ENCODE results near the gene PFDN2. TPM values are rescaled to one million over a fixed set of nuclear protein-coding genes. Genes with fewer than 3 reads are reported as not detected.

PFDN2 gene
- total and polyA plus RNA-seq, 11 donors = 38.3 to 234 (median 49.8) TPM

GRCh38 chr1:161100556-161100955, 17.3 kb downstream of the PFDN2 start:
- Histone ChIP-seq H3K9me3 (no peaks in the 10 kb centered on the region), H3K27me3 (no peaks in the 10 kb centered on the region), H3K36me3 (peaks cover 0 to 41% (median 24%) of the 10 kb centered on the region in 9 donors), H3K27ac (peak overlapping the region in 1 of 12 donors; percentile 20), H3K4me3 (no peak overlapping the region), H3K4me1 (peaks cover 2 to 33% (median 17%) of the 10 kb centered on the region in 12 donors)
- TF ChIP-seq CTCF (IDR thresholded peaks at IDR 0.05) = no peak
- no peak for TF ChIP-seq POLR2A (IDR thresholded peaks at IDR 0.05)
- WGBS, 4 donors = 51 to 62% (median 54%) methylated on average over 2 of the region's 2 CpGs
- ATAC-seq = no peak
- intact Hi-C loops (cut with DNase I) = no loop called here
- DNase-seq = peak in 1 of 5 donors; percentile 51

- peak overlapping the region in 1 of 12 donors; percentile 79 for H3K27ac ChIP-seq
- intact Hi-C loops (cut with DNase I) = loop anchor here in 8 of 10 donors (1.0 to 10.0 kb wide), 10 partner anchors 33 to 374 kb away; partner anchors contain the start of genes USF1 (in 2 of the 8) and DEDD (in 1 of the 8)
- H3K27me3 ChIP-seq = no peaks in the 10 kb centered on the region
- TF ChIP-seq CTCF (IDR thresholded peaks at IDR 0.05) (no peak), POLR2A (IDR thresholded peaks at IDR 0.05) (no peak)
- DNase-seq (no peak), ATAC-seq (no peak)
- 79 to 83% (median 82%) methylated on average over 9 of the region's 9 CpGs for WGBS, 4 donors
- H3K4me3 ChIP-seq = peak overlapping the region in 8 of 12 donors; percentile 60 to 81 (median 72)
- H3K9me3 ChIP-seq = no peaks in the 10 kb centered on the region
- H3K36me3 ChIP-seq = peaks cover 0 to 41% (median 24%) of the 10 kb centered on the region in 9 donors
- peaks cover 2 to 35% (median 17%) of the 10 kb centered on the region in 12 donors for H3K4me1 ChIP-seq
Measured at GRCh38 chr1:161099090-161099802, 18.6 kb downstream of the PFDN2 start.

GRCh38 chr1:161098210-161099068, 19.4 kb downstream of the PFDN2 start, which contains the start of gene KLHDC9:
KLHDC9 (plus strand) TSS chr1:161098361; CDS start chr1:161098536, 175 bp downstream.
- Histone ChIP-seq H3K27me3 (no peaks in the 10 kb centered on the region), H3K9me3 (no peaks in the 10 kb centered on the region), H3K4me3 (peak within 1 kb of the TSS; percentile 49 to 81 (median 64)), H3K4me1 (peaks cover 2 to 35% (median 17%) of the 10 kb centered on the region in 12 donors), H3K27ac (peak within 1 kb of the TSS in 11 of 12 donors; percentile 40 to 83 (median 71)), H3K36me3 (peaks cover 0 to 41% (median 24%) of the 10 kb centered on the region in 9 donors)
- intact Hi-C loops (cut with DNase I) = loop anchor here in 8 of 10 donors (1.0 to 10.0 kb wide), 10 partner anchors 34 to 374 kb away; partner anchors contain the start of genes USF1 (in 2 of the 8) and DEDD (in 1 of the 8)
- ATAC-seq (peak; percentile 80 to 90 (median 84)), DNase-seq (peak; percentile 79 to 88 (median 82))
- TF ChIP-seq POLR2A (IDR thresholded peaks at IDR 0.05) (no peak), CTCF (IDR thresholded peaks at IDR 0.05) (peak in 1 of 12 donors; percentile 15)
- WGBS, 4 donors = 12 to 25% (median 18%) methylated on average over 38 to 71 of the region's 71 CpGs

Data from heart left ventricle (tissue), 16 donors.